RWPE2 (cell line): ENCODE measurements around the gene EIF4H.

Experiments
- ATAC-seq: fragments of 200-7000 bp; cut with Tn5 transposase; 3 replicates; pipeline ENCODE4 v1.9.1; 2021; ENCODE audit warnings: low read depth
- DNase-seq: peaks from one replicate; pipeline ENCODE4 v3.0.0-alpha.2; 2020; ENCODE audit warnings: low spot score
- H3K27ac ChIP-seq: fragments of 450-650 bp; 2 replicates; pipeline ENCODE4 v1.5.1; 2017; ENCODE audit warnings: mild to moderate bottlenecking; ENCODE audit not compliant: poor library complexity, severe bottlenecking
- H3K27me3 ChIP-seq: fragments of 250-450 bp; sonication (Bioruptor Pico); 2 replicates; pipeline ENCODE4 v1.5.1; 2021; ENCODE audit warnings: mild to moderate bottlenecking, moderate library complexity; ENCODE audit not compliant: insufficient read depth, poor library complexity, severe bottlenecking
- H3K36me3 ChIP-seq: fragments of 250-450 bp; sonication (Bioruptor Pico); 2 replicates; pipeline ENCODE4 v1.5.1; 2020; ENCODE audit warnings: low read depth, mild to moderate bottlenecking, moderate library complexity
- H3K4me1 ChIP-seq: fragments of 250-450 bp; sonication (Bioruptor Pico); 2 replicates; pipeline ENCODE4 v1.5.1; 2021; ENCODE audit warnings: mild to moderate bottlenecking, moderate library complexity; ENCODE audit not compliant: insufficient read depth, poor library complexity, severe bottlenecking
- H3K4me3 ChIP-seq: fragments of 250-450 bp; sonication (Bioruptor Pico); 2 replicates; pipeline ENCODE4 v1.5.1; 2021; ENCODE audit warnings: mild to moderate bottlenecking, moderate library complexity; ENCODE audit not compliant: severe bottlenecking
- H3K9me3 ChIP-seq: fragments of 250-450 bp; sonication (Bioruptor Pico); 2 replicates; pipeline ENCODE4 v1.5.1; 2021; ENCODE audit warnings: mild to moderate bottlenecking, moderate library complexity; ENCODE audit not compliant: severe bottlenecking
- TF ChIP-seq, protein P1 (sequence below): fragments of 450-650 bp; IDR thresholded peaks from one replicate; pipeline ENCODE4 v1.5.1; 2017; ENCODE audit warnings: mild to moderate bottlenecking, moderate library complexity; ENCODE audit not compliant: poor library complexity, severe bottlenecking

Gene EIF4H

DNA sequence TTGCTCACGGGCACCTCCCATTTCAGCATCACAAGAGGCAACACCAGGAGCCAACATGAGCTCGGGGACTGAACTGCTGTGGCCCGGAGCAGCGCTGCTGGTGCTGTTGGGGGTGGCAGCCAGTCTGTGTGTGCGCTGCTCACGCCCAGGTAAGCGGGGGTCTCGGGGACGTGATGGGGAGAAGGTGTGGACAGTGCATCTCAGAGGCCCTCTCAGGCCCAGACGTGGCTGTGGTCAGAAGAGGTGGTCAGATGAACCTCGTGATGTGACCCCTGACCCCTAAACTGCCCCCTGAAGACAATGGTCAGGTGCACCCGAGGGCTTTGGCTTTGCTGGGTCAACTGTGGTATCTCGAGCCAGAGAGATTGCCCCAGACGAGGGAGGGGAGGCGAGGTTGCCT, 41.8 kb downstream of the EIF4H start:
- H3K4me1 ChIP-seq: peaks cover 5% of the 10 kb centered on the region
- H3K9me3 ChIP-seq: no peaks in the 10 kb centered on the region
- no peaks in the 10 kb centered on the region for H3K27me3 ChIP-seq
- DNase-seq (no peak), ATAC-seq (no peak)
- H3K36me3 ChIP-seq: no peaks in the 10 kb centered on the region
- H3K27ac ChIP-seq: no peak overlapping the region
- TF ChIP-seq, protein P1, sequence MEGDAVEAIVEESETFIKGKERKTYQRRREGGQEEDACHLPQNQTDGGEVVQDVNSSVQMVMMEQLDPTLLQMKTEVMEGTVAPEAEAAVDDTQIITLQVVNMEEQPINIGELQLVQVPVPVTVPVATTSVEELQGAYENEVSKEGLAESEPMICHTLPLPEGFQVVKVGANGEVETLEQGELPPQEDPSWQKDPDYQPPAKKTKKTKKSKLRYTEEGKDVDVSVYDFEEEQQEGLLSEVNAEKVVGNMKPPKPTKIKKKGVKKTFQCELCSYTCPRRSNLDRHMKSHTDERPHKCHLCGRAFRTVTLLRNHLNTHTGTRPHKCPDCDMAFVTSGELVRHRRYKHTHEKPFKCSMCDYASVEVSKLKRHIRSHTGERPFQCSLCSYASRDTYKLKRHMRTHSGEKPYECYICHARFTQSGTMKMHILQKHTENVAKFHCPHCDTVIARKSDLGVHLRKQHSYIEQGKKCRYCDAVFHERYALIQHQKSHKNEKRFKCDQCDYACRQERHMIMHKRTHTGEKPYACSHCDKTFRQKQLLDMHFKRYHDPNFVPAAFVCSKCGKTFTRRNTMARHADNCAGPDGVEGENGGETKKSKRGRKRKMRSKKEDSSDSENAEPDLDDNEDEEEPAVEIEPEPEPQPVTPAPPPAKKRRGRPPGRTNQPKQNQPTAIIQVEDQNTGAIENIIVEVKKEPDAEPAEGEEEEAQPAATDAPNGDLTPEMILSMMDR: no peak
- no peak overlapping the region for H3K4me3 ChIP-seq

DNA sequence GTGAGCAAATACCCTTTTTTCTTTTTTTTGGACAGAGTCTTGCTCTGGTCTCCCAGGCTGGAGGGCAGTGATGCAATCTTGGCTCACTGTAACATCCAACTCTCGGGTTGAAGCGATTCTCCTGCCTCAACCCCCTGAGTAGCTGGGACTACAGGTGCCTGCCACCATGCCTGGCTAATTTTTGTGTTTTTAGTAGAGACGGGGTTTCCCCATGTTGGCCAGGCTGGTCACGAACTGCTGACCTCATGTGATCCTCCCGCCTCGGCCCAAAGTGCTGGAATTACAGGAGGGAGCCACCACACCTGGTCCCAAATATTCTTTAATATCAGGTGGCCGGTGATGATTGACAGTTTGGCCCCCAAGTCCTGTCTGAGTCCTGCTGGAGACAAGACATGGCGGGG, 42.2 kb downstream of the EIF4H start:
- TF ChIP-seq, protein P1: no peak
- H3K27ac ChIP-seq: no peak overlapping the region
- H3K9me3 ChIP-seq: no peaks in the 10 kb centered on the region
- no peaks in the 10 kb centered on the region for H3K36me3 ChIP-seq
- DNase-seq (no peak), ATAC-seq (no peak)
- no peaks in the 10 kb centered on the region for H3K27me3 ChIP-seq
- H3K4me1 ChIP-seq: peaks cover under 1% of the 10 kb centered on the region
- no peak overlapping the region for H3K4me3 ChIP-seq

DNA sequence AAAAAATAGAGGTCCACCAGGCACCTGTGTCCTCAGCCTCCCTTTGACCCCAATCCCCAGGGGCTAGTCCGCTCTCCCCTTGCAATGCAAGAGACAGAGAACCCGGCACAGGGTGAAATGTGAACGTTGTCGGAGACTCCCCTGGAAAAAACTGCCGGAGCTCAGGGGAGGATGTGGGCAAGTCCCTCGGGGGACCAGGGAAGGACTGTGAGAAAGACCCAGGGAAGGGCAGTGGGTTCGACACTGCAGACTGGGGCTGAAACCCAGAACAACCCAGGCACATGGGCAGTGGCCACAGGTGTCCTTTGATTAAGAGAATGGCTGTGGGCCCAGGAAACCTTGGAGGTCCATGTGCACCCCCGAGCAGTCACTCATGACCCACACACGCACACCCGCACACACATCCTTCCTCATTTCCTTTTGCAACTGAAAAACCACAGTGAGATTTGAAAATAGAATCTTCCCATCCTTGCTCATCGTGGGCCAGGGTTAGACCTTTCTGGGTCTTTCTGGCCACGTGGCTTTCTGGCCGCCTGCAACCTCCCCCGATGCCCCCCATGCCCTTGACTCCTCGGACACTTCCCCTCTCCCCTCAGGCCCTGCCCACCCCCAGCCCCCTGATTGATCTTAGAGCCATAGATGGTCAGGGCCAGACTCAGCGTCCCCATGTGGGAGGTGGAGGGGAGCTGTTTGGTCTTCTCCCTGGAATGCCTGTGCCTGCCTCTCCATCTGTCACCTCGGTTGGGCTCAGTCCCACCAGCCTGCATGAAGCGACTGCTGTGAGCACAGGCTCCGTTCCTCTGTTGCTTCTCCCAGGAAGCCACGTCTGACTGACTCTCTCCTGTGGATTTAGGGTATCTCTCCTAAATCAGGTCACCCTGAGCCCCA, 43.5 kb downstream of the EIF4H start:
- Histone ChIP-seq H3K4me3 (no peak overlapping the region), H3K36me3 (no peaks in the 10 kb centered on the region), H3K4me1 (no peaks in the 10 kb centered on the region), H3K27ac (no peak overlapping the region), H3K9me3 (no peaks in the 10 kb centered on the region), H3K27me3 (no peaks in the 10 kb centered on the region)
- DNase-seq: no peak
- TF ChIP-seq, protein P1: no peak
- ATAC-seq: no peak

DNA sequence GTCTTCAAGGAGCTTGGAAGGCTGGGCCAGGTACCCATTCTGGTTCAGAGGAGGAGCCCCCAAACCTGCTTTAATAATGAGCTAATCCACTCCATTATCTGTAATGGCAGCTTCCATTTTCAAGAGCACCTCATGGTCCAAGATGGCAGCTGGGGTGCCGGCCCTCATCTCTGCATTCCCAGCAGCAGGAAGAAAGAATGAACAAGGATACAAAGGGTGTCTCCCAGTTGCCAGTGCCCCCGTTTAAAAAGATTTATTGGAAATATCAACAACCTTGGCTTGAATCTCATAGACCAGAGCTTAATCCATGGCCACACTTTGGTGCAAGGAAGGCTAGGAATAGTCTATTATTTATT, 44.2 kb downstream of the EIF4H start:
- no peak overlapping the region for H3K27ac ChIP-seq
- H3K36me3 ChIP-seq: no peaks in the 10 kb centered on the region
- TF ChIP-seq, protein P1: no peak
- H3K4me1 ChIP-seq: no peaks in the 10 kb centered on the region
- no peaks in the 10 kb centered on the region for H3K9me3 ChIP-seq
- no peaks in the 10 kb centered on the region for H3K27me3 ChIP-seq
- H3K4me3 ChIP-seq: no peak overlapping the region
- no peak for DNase-seq
- ATAC-seq: no peak

DNA sequence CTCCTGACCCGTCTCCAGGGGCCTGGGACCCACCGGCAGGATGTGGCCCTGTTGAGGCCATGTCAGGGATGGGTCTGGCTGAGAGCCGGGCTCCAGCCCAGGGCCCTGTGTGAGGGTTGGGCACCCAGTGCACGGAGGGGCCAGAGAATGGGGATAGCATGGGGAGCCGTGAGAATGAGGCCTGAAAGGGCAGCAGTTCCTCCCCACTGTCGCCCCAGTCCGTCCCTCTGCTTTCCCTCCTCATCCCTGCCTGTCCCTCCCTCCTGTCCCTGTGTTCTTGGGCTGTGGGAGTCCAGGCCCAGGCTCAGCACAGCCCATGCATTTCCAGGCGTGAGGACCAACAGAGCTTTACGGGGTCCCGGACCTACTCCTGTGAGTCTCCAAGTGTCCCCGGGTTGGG, 45.3 kb downstream of the EIF4H start:
- Histone ChIP-seq H3K36me3 (no peaks in the 10 kb centered on the region), H3K4me1 (no peaks in the 10 kb centered on the region)

More for the DNA sequence above, 45.3 kb downstream of the EIF4H start:
- H3K27me3 ChIP-seq: no peaks in the 10 kb centered on the region
- H3K27ac ChIP-seq: no peak overlapping the region
- ATAC-seq (no peak), DNase-seq (no peak)
- no peaks in the 10 kb centered on the region for H3K9me3 ChIP-seq
- TF ChIP-seq, protein P1: no peak
- H3K4me3 ChIP-seq: no peak overlapping the region
